HG03060 (cell line): Measurements from ENCODE around the gene NHLRC4.

ENCODE experiments used
- ATAC-seq: cut with Tn5 transposase; IDR thresholded peaks from one replicate; pipeline ENCODE4 v1.9.1; 2021; ENCODE audit warnings: low read depth, moderate number of reproducible peaks; ENCODE audit not compliant: unreplicated experiment

Gene NHLRC4

DNA sequence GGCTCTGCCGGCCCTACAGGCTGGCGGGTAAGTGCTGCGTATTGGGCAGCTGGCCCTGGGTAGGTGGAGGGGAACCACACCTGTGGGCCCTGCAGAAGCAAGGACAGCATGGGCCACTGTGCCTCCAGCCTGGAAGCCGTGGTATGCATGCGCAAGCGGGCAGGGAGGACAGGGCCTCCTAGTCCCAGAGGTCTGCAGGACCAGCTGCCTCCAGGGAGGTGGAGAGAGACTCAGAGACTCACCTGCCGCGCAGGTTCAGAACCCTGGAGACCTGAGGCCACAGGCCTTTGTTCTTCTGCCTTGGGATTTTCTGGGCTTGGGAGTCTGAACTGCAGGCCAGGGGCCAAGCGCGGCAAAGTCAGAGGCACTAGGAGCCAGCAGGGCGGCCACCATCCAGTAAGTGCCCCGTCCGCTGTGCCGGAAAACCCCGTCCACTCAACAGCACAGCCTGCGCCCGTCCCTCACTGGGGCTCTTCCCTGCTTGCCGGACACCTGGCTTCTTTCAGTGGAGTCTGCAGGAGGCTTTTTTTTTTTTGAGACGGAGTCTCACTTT, 14.2 kb downstream of the NHLRC4 start:
- no peak for ATAC-seq

DNA sequence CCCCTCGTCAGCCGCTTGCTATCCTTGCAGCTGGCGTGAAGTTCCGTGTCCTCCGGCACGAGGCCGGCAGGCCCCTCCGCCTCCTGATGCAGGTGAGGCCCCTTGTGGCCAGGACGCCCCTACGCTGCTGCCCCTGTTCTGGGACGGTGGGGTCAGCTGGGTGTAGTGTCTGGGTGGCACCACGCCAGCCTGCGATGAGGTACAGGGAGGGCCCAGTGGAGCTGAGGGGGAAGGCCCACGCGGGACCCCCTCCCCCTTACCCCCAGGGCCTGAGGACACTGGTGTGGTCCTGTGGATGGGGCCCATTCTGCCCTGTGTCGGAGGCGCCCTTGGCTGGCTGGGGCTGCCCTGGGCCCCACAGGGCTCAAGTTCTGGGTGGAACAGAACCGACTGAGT, 15.4 kb downstream of the NHLRC4 start:
- no peak for ATAC-seq

DNA sequence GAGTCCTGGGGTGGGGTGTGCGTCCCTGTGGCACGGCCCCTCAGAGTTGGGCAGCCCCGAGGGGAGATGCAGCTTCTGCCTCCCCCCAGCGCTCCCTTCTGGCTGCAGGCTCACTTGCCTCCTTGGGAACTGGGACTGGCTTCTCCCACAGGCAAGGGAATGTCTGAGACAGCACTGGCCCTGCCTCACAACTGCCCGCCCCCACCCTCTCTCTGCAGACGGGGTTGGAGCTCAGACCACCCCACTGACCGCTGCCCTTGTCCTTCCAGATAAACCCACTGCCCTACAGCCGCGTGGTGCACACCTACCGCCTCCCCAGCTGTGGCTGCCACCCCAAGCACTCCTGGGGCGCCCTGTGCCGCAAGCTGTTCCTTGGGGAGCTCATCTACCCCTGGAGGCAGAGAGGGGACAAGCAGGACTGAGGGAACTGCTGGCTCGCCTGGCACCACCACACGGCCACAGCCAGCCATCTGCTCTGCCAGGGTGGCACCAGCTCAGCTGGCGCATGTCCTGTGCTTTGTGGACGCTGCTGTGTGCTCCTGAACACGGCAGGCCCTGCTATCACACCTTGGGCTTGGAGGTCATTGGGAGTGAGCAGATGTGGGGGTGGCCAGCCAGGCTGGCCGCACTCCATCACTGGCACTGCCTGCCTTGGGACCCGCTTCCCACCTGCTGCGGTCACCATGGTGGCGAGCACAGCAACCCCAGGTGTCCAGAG, 16.0 kb downstream of the NHLRC4 start:
- ATAC-seq, result no peak

DNA sequence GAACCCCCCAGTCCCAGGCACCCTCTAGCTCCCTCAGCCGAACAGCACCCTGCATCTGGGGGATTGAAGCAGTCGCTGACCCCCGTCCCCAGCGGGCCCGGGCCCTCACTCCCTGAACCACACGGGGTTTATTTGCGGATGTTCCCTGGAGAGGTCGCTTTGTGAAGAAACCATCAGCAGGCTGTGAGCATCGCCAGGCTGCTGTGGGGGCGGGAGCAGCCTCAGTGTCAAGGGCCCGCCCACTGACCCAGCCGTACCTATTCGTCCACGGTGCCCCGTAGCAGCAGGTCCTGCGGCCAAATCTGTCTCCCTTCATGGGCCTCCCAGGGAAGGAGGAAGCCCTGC, 16.6 kb downstream of the NHLRC4 start:
- no peak for ATAC-seq

DNA sequence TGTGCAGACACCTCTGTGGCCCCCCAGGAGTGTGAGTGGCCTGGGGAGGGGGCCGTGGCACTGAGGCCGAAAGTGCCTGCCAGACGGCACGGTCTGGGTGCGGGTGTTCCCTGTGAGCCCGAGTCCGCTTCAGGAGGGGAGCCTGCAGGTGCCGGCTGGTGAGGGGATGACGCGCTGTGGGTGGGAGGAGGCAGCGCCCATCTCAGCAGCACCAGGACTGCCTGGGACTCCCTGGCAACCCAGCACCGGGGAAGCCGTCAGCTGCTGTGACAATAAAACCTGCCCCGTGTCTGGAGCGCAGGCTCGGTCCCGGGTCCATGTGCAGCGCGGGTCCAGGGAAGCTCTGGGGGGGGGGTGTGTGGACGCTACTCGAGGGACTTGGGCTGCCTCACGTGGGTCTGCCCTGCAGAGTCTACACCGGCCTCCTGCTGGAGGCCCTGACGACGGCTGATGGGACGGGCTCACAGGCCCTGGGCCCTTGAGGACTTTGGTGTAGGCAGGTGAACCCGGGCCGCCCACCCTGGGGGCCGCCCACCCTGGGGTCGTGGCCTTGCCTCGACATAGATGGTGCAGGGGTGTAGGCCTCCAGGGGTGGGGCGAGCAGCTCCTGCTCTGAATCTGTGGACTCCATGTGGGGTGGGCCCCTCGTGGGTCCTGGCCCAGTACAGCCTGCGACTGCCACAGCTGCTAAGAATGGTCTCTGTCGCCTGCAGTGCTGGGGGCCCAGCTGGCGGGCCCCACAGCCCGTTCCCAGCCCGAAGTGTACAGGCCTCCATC, 17.2 kb downstream of the NHLRC4 start:
- no peak for ATAC-seq

DNA sequence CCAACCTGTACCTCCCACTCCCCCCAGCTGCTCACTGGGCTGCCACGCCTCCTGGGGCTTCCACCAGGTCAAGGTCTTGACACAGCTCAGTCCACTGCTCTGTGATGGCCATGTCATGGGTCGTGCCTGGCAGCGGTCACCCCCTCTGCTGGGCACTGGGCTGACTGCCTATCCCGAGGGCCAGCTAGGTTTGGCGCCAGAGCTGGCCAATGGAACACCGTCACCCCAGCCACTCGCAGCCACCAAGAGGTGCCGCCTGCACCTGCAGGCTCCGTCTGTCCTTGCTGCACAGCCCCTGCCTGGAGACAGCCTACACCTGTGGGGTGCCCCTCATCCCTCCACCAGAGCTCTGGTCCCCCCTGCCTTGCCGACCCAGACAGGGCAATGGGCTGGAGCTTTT, 18.5 kb downstream of the NHLRC4 start:
- ATAC-seq, result no peak

DNA sequence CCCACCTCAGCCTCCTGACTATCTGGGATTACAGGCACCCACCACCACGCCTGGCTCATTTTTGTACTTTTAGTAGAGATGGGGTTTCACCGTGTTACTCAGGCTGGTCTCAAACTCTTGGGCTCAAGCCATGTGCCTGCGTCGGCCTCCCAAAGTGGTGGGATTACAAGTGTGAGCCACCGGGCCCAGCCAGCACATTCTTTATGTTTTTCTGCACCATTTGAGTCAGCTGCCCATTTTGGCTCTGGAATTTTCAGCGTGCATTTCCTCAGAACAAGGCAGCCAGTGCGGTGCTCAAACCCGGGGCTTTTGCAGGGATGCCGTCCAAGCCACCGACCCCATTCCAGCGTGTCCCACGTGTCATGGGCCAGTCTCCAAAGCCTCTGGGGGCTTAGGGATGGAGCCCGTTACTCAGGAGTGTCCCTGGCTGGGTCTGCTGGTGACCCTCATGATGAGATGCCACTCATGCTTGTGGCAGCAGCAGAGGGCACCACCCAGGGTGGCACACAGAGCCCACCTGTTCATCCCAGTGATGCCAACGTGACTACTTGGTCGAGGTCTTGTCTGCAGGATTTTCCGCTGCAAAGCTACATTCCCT, 19.3 kb downstream of the NHLRC4 start:
- no peak for ATAC-seq

DNA sequence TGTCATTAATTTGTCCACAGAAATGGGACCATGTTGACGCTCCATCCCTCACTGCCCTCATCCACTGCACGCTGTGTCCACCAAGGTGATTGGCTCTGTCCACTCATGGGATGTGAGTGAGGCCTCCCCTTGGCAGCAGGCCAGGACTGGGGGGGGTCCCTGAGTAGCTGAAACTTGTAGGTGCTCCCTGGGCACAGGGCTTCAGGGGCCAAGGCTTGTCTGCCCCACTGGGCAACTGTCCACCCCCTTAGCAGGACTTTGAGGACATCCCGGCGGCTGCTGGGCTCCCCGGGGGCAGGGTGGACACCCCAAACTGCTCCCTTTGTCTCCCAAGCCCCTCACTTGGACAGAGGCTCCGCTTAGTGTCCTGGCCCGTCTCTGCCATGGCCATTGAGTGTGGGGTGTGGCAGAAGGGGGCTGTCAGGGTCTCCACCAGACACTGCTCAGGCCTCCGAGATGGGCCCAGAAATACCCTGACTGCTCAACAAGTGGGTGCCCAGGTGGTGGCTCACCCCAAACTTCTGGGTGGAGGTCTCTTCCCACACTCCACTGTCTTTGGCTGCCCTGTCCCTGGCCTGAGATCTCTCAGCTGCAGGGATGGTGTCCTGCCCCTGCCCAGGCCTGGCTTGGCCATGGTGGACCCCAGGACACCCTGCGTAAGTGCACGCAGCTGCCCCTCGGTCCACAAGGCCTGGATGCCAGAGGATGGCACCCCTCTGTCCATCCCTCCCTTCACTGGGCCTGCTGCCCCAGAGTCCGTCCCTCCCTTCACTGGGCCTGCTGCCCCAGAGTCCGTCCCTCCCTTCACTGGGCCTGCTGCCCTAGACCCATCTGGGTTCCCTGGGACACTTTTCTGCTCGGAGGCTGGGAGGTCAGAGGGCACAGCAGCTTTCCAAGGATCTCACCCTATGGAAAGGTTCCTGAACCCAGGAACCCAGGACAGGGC, 20.1 kb downstream of the NHLRC4 start:
- no peak for ATAC-seq

DNA sequence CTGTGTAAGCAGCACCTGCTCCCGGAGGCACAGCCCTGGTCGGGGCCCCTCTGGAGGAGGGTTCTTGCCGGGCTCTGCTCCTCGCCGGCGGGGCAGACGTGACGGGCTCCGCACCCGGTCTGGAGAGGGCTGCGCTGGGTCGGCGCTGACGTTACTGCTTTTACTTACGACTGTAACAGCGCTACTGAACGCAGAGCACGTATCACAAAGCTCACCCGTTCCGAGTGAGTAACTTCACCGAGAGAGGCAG, 21.8 kb downstream of the NHLRC4 start:
- ATAC-seq, result peak; percentile 20

DNA sequence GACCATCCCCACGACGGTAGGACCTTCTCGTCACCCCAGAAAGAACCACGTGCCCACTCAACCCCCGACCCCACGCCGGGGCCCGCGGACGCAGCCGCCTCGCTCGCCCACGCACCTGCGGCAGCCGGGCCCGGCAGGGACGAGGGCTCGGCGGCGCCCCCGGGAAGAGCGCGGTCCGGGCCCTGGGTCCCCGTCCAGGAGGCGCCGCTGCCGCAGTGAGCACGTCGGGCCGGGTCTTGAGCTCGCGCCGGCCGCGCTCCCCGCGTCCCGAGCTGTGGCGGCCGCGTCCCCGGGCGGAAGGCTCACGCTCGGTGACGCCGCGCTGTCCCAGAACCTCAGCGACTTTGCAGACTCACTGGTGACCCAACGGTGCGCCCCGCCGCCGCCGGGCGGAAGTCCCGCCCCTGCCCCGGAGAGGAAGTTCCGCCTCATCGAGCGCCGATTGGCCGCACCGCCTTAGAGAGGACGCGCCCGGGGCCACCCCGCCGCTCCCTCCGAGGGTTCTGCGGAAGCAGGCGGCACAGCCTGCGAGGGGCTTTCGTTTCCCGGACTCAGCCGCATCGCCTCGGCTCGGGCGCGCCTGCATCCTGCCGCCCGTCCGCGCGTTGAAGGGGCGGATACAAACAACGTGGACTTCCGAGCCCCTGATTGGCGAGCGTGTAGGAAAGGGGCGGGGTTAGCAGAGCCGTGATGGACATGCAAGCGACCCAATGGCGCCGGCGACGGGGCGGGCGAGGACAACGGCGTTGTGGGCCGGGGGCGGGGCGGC, 22.3 kb downstream of the NHLRC4 start:
- peak; percentile 45 for ATAC-seq

DNA sequence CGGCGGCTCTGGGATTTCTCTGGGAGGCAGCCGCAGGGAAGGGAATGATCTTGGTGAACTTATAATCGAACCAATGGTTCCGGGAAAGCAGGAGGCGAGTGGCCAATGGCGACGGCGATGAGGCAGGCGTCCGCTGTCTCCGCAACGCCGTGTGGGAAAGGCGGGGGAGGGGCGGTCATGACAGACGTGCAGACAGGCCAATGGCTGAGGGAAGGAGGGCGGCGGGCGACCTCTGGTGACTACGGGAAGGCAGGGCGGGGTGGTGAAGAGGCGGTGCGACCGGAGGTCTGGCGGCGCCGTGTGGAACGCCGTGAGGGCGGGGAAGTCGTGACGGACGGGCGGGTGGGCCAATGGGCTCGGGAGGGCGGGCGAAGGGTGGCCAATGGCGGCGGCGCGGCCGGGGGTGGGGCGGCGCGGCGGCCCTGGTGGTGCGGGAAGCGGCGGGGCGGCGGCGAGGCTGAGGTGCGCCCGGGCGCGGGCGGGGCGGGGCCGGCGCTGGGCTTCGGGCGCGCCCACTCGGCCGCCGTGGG, 22.9 kb downstream of the NHLRC4 start, which contains the start of gene RAB40C:
Gene RAB40C, plus strand, starts transcription at position 409 of the 530 bp plus-strand sequence. CDS start 226 bp downstream, outside the sequence.
- ATAC-seq, result peak; percentile 49

DNA sequence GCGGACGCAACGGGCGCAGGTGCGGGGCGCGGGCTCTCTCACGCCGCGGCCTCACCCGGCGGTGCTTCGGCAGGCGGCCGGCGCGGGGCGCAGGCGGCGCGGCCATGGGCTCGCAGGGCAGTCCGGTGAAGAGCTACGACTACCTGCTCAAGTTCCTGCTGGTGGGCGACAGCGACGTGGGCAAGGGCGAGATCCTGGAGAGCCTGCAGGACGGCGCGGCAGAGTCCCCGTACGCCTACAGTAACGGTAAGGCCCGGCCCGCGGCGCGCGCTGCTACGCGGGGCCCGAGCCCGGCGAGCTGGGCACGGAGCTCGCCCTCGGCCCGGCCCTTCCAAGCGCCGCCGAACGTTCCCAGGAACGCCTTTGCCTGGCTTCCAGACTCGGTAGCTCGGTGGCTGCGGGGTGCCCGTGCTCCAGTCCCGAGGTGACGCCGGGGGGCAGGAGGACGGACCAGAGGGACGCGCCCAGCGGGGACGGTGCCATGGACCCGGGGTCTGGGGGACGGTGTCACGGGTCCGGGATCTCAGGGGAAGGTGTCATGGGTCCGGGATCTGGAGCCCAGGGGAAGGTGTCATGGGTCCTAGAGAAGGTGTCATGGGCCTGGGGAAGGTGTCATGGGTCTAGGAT, 23.5 kb downstream of the NHLRC4 start:
- ATAC-seq, result peak; percentile 0

DNA sequence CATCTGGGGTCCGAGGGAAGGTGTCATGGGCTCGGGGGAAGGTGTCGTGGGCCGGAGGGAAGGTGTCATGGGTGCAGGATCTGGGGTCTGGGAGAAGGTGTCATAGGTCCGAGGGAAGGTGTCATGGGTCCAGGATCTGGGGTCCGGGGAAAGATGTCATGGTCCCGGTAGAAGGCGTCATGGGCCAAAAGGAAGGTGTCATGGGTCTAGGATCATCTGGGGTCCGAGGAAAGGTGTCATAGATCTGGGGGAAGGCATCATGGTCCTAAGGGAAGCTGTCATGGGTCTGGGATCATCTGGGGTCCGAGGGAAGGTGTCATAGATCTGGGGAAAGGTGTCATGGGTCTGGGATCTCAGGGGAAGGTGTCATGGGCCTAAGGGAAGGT, 24.0 kb downstream of the NHLRC4 start:
- no peak for ATAC-seq

DNA sequence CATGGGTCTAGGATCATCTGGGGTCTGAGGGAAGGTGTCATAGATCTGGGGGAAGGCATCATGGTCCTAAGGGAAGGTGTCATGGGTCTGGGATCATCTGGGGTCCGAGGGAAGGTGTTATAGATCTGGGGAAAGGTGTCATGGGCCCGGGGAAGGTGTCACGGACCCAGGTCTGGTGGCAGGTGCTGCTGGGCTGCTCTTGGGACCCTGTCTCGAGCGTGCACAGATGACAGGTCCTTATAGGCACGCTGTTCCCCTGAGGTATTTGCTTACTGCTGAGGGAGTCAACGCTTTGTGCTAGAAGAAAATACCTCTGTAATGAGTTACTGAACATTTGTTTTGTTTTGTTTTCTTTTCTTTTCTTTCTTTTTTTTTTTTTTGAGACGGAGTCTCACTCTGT, 24.4 kb downstream of the NHLRC4 start:
- no peak for ATAC-seq

DNA sequence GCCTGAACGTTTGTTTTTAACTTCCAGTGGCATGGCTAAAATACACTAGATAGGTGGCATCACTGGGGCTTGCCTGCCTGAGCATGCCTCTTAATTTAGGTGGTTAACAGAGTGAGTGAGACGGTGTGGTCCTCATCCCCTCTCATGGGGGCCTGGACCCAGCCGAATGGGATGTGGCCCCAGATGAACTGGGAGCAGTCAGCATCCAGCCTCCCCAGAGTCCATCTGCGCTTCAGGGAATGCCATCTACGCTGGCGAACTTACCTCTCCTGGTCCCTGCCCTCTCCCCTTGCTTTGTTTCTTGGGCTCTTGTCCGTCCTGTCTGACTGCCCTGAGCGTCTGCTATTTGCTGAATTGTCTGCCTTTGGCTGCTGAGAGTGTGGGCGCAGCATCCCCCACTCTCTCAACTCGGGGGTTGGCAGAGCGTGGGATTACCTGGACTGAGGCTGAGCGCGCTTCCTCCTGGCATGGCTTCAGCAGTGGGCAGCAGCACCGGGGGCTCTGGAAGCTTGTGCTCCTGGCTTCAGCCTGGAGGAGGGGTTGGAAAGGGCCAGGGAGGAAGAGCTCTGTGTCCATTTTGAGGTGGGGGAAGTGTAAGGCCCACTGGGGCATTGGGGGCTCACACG, 25.2 kb downstream of the NHLRC4 start:
- ATAC-seq, result no peak

DNA sequence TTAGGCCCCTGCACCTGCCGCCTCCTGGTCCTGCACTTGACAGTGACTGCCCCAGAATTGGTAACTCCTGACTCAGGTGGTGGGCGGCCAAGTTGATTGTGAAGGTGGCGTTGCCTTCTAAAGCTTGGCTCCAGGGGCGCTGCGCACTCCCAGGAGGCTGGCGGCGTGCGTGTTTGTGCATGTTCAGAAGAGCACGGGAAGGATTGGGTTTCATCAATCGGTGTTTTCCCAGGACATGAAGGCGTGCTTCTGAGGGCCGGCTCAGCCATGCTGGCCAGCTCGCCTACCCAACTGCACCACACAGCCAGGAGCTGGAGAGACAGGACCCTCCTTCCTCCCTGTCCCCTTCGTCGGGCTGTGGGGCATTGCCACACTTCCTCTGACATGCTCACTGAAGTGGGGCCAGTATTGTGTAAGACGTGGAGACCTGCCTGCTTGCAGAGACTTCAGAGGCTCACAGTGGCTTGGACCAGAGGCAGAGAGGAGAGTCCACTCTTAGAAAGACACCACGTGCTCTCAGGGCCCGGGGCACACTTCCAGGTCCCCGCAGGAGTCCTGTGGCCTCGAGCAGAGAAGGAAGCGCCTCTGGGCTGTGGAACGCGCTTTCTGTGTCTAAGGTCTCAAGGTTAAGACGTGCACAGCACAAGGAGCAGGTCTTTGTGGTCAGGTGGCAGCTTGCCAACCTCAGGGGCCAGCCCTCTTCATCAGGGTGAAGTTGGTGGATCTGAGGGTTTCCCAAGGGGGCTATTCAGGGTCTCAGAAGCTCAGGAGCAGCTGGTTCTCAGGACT, 25.9 kb downstream of the NHLRC4 start:
- ATAC-seq, result no peak

DNA sequence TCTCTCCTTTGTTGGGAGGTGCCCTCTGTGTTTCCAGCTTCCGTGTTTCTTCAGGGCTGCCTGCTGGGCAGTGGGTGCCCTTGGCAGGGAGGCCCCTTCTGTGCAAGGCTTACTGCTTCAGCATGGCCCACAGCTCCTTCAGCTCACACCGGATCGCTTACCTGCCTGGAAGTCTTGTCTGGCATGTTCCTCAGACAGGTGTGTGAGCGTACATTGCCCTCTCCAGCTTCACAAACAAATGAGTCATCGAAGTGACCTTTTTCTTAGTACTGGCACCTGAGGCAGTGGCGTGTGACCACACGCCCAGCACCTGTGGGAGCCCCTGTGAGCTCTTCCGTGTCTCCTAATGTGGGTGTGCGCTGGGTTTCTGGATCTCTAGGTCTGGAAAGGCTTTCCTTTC, 26.6 kb downstream of the NHLRC4 start:
- no peak for ATAC-seq

DNA sequence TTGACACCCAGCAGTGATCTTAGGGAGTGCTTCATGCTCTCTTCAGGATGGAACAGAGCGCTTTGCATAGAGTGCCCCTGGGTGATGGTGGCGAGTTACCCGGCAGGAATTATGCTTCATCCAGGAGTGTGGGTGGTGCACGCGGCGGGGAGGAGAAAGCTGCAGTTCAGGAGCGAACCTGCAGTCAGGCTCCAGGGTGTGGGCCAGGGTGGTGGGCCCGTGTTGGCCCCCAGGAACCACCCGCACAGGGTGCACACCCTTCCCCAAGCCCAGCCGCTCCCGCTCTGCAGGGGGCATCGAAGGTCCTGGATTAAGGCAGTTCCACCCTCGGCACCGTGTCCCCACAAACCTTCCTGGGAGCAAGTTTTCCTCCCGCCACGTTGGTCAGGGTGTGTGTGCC, 27.0 kb downstream of the NHLRC4 start:
- ATAC-seq, result no peak
